ENCODE data around the gene FRMD3. TPM values are rescaled to one million over a fixed set of nuclear protein-coding genes. Genes with fewer than 3 reads are reported as not detected.

Gene FRMD3
- total and polyA plus RNA-seq, 8 donors, result 1.0 to 3.7 (median 2.3) TPM

DNA sequence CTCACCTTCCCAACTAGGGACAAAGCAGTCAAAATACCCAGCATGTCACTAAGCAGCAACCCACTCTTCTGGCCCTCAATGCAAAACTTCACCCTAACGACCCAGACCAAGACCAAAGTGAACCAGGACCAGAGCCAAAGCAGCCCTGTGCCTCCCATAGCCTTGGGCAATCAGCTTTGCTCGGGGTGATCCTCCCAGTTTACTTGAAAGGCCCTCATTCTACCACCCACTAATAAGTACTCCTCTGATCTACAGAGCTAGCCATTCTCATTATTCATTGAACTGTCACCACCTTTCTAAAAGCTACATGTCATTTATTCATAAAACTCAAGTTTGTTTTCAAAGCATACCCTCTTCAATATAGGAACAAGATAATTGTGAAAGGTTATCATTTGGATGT is 221.0 kb downstream of the FRMD3 start:
- no peaks in the 10 kb centered on the region for H3K36me3 ChIP-seq
- intact Hi-C loops (cut with DNase I), result no loop called here
- ATAC-seq (no peak), DNase-seq (no peak)
- H3K4me3 ChIP-seq, result no peak overlapping the region
- TF ChIP-seq, protein P1, sequence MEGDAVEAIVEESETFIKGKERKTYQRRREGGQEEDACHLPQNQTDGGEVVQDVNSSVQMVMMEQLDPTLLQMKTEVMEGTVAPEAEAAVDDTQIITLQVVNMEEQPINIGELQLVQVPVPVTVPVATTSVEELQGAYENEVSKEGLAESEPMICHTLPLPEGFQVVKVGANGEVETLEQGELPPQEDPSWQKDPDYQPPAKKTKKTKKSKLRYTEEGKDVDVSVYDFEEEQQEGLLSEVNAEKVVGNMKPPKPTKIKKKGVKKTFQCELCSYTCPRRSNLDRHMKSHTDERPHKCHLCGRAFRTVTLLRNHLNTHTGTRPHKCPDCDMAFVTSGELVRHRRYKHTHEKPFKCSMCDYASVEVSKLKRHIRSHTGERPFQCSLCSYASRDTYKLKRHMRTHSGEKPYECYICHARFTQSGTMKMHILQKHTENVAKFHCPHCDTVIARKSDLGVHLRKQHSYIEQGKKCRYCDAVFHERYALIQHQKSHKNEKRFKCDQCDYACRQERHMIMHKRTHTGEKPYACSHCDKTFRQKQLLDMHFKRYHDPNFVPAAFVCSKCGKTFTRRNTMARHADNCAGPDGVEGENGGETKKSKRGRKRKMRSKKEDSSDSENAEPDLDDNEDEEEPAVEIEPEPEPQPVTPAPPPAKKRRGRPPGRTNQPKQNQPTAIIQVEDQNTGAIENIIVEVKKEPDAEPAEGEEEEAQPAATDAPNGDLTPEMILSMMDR (IDR thresholded peaks at IDR 0.05), result no peak
- H3K27me3 ChIP-seq, result no peaks in the 10 kb centered on the region
- H3K27ac ChIP-seq, result no peak overlapping the region
- H3K4me1 ChIP-seq, result no peaks in the 10 kb centered on the region
- no peaks in the 10 kb centered on the region for H3K9me3 ChIP-seq

DNA sequence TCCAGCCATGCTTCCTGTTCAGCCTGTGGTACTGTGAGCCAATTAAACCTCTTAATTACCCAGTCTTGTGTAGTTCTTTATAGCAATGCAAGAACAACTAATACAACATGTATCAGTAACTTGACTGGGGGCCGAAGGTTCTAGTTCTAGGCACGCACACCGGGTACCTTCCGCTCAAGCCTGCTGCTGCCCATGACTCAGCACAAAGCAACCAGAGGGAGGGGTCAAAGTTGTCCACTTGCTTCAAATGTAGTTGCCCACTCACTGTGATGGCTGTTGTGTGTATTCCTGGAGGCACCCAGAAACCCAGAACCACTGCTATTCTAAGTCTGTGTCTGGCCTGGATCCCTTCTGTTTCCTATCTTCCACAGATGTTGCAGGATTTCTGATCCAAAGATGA is 222.6 kb downstream of the FRMD3 start:
- intact Hi-C loops (cut with DNase I), result no loop called here
- H3K36me3 ChIP-seq, result no peaks in the 10 kb centered on the region
- no peaks in the 10 kb centered on the region for H3K4me1 ChIP-seq
- H3K4me3 ChIP-seq, result no peak overlapping the region
- DNase-seq (no peak), ATAC-seq (no peak)
- TF ChIP-seq, protein P1 (IDR thresholded peaks at IDR 0.05), result no peak
- H3K27me3 ChIP-seq, result no peaks in the 10 kb centered on the region
- H3K9me3 ChIP-seq, result no peaks in the 10 kb centered on the region
- H3K27ac ChIP-seq, result no peak overlapping the region

DNA sequence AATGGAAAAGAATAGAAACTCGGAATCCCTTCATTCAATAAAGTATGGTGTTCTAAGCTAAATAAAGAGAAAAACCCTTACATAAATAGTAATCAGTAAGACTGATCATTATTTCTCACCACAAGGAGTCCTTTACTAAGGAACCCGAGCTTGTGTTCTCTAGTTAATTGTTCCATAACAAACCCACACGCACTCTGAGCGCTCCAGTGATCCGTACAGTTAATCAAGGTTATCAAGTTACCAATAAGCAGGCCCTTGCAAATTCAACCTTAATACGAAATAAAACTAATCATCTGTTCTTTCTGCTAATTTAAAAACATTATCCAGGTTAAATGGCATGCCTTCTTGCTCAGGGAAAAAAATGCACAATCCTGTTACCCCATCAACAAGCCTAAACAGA is 224.4 kb downstream of the FRMD3 start:
- ATAC-seq (no peak), DNase-seq (no peak)
- H3K4me3 ChIP-seq, result no peak overlapping the region
- H3K27me3 ChIP-seq, result no peaks in the 10 kb centered on the region
- TF ChIP-seq, protein P1 (IDR thresholded peaks at IDR 0.05), result no peak
- no peaks in the 10 kb centered on the region for H3K36me3 ChIP-seq
- H3K9me3 ChIP-seq, result no peaks in the 10 kb centered on the region
- no peaks in the 10 kb centered on the region for H3K4me1 ChIP-seq
- intact Hi-C loops (cut with DNase I), result no loop called here
- no peak overlapping the region for H3K27ac ChIP-seq

DNA sequence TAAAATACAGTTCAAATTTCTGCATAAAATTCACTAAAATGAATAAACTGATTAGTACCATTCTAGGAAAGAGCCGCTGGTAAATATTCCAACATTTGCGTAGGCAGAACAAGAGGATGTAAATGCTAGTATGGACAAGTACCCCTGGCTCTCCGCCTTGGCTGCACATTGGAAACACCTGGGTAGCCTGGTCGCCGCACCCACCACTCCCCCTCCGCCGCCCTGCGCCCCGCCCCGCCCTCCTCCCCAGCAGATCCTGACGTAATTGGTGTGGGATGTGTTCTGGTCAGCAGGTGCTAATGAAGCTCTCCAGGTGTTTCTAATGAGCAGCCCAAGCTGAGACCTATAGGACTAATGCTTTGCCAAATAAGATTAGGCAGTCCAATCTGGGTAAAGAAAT is 225.7 kb downstream of the FRMD3 start:
- Histone ChIP-seq H3K4me1 (no peaks in the 10 kb centered on the region), H3K9me3 (no peaks in the 10 kb centered on the region), H3K27me3 (no peaks in the 10 kb centered on the region), H3K27ac (no peak overlapping the region), H3K36me3 (no peaks in the 10 kb centered on the region), H3K4me3 (no peak overlapping the region)
- ATAC-seq, result no peak
- no peak for DNase-seq
- intact Hi-C loops (cut with DNase I), result no loop called here
- TF ChIP-seq, protein P1 (IDR thresholded peaks at IDR 0.05), result no peak

DNA sequence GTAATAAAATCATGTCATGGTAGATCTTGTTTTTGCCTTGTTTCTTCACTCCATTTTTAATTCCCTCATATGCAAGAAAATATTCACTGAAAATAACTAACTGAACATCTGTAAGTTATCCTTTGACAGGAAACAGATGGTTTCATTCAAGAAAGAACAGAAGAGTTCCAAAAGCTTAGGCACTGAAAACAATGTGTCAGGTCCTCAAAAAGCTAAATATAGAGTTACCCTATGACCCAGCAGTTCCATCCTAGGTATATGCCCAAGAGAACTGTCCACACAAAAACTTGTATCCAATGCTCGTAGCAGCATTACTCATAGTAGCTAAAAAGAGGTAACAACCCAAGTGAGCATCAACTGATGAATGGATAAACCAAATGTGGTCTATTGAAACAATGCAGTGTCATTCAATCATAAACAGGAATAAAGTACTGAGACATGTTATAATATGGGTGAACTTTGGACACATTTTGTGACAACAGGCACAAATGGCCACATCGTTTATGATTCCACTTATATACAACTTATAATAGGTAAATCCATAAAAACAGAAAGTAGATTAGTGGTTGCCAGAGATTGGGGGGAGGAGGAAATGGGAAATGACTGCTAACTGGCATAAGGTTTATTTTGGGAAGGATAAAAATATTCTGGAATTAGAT is 231.0 kb downstream of the FRMD3 start:
- DNase-seq, result peak in 2 of 4 donors; percentile 36 to 48
- H3K27ac ChIP-seq, result no peak overlapping the region

More for the DNA sequence above, 231.0 kb downstream of the FRMD3 start:
- intact Hi-C loops (cut with DNase I), result no loop called here
- H3K9me3 ChIP-seq, result no peaks in the 10 kb centered on the region
- H3K4me3 ChIP-seq, result no peak overlapping the region
- no peaks in the 10 kb centered on the region for H3K36me3 ChIP-seq
- peaks cover 0 to 2% of the 10 kb centered on the region in 2 donors for H3K4me1 ChIP-seq
- no peaks in the 10 kb centered on the region for H3K27me3 ChIP-seq
- ATAC-seq, result no peak
- TF ChIP-seq, protein P1 (IDR thresholded peaks at IDR 0.05), result no peak

Measured in left lung (tissue), 10 donors.